CD4-positive, alpha-beta T cell treated with Interleukin-21 for 1 hour (primary cell): ENCODE data around the gene GDI1.

Experiments
- DNase-seq: peaks from one replicate; pipeline ENCODE4 v3.0.0-alpha.2; 2020

Gene GDI1

GRCh38 chrX:154439841-154440240 is 2.9 kb downstream of the GDI1 start:
- DNase-seq: no peak

- DNase-seq: no peak
These were observed 3.8 kb downstream of the GDI1 start for GRCh38 chrX:154440623-154441357.

GRCh38 chrX:154441564-154441963 is 4.6 kb downstream of the GDI1 start:
- peak; percentile 21 for DNase-seq

GRCh38 chrX:154441984-154442707 is 5.2 kb downstream of the GDI1 start:
- DNase-seq: no peak

- no peak for DNase-seq
These were observed 6.5 kb downstream of the GDI1 start for GRCh38 chrX:154443479-154443910.

- DNase-seq: peak; percentile 74
These were observed 7.2 kb downstream of the GDI1 start, which contains the start of gene FAM50A for GRCh38 chrX:154443992-154444754. FAM50A (plus strand) TSS chrX:154444141; CDS start chrX:154444236, 95 bp downstream.

GRCh38 chrX:154444755-154445246 is 7.8 kb downstream of the GDI1 start:
- DNase-seq: no peak

- no peak for DNase-seq
These were observed 8.8 kb downstream of the GDI1 start for GRCh38 chrX:154445776-154446175.

- DNase-seq: no peak
These were observed 9.5 kb downstream of the GDI1 start for GRCh38 chrX:154446430-154446829.

GRCh38 chrX:154448484-154448883 is 11.5 kb downstream of the GDI1 start:
- no peak for DNase-seq

- DNase-seq: no peak
These were observed 12.7 kb downstream of the GDI1 start for GRCh38 chrX:154449618-154450017.

GRCh38 chrX:154450312-154450711 is 13.4 kb downstream of the GDI1 start:
- DNase-seq: no peak

- no peak for DNase-seq
These were observed 15.9 kb downstream of the GDI1 start for GRCh38 chrX:154452823-154453222.

- DNase-seq: peak; percentile 75
These were observed 20.6 kb downstream of the GDI1 start for GRCh38 chrX:154457491-154458115.

- DNase-seq: peak; percentile 76
These were observed 21.4 kb downstream of the GDI1 start, which contains the start of gene PLXNA3 for GRCh38 chrX:154458116-154458953. PLXNA3 (plus strand) TSS chrX:154458281; CDS start chrX:154460184, 1,903 bp downstream.

GRCh38 chrX:154458954-154459778 is 22.2 kb downstream of the GDI1 start:
- DNase-seq: no peak

GRCh38 chrX:154459832-154460231 is 22.9 kb downstream of the GDI1 start:
- no peak for DNase-seq

GRCh38 chrX:154460326-154460725 is 23.4 kb downstream of the GDI1 start:
- no peak for DNase-seq

- DNase-seq: no peak
These were observed 25.4 kb downstream of the GDI1 start for GRCh38 chrX:154462396-154462795.

- DNase-seq: no peak
These were observed 26.8 kb downstream of the GDI1 start for GRCh38 chrX:154463611-154464220.
